GM18873 (cell line): ENCODE results near the gene TTLL12.
"Not testable (repeated sequence)": the region's sequence is repeated elsewhere in the genome, so short reads cannot be mapped to it uniquely, and the experiment has no call there.

Experiments
- ATAC-seq: cut with Tn5 transposase; IDR thresholded peaks from one replicate; pipeline ENCODE4 v1.9.1; 2021; ENCODE audit warnings: mild to moderate bottlenecking, moderate library complexity, moderate number of reproducible peaks; ENCODE audit not compliant: unreplicated experiment, low FRiP score

The TTLL12 gene

GRCh38 chr22:43157874-43158546 is 28.9 kb downstream of the TTLL12 start:
- ATAC-seq: no peak

GRCh38 chr22:43156413-43156812 is 30.5 kb downstream of the TTLL12 start:
- ATAC-seq: no peak

GRCh38 chr22:43155789-43156188 is 31.1 kb downstream of the TTLL12 start:
- no peak for ATAC-seq

- ATAC-seq: no peak
These were observed 31.9 kb downstream of the TTLL12 start for GRCh38 chr22:43154887-43155536.

GRCh38 chr22:43153899-43154298 is 33.0 kb downstream of the TTLL12 start:
- no peak for ATAC-seq

GRCh38 chr22:43152357-43153071 is 34.4 kb downstream of the TTLL12 start:
- no peak for ATAC-seq

GRCh38 chr22:43152003-43152356 is 35.0 kb downstream of the TTLL12 start:
- ATAC-seq: no peak

- no peak for ATAC-seq
These were observed 35.5 kb downstream of the TTLL12 start, which contains the start of gene TSPO for GRCh38 chr22:43151251-43152002. TSPO (plus strand) TSS chr22:43151559; CDS start chr22:43159239, 7,680 bp downstream.

- no peak for ATAC-seq
These were observed 36.2 kb downstream of the TTLL12 start for GRCh38 chr22:43150731-43151206.

GRCh38 chr22:43148581-43148980 is 38.4 kb downstream of the TTLL12 start:
- no peak for ATAC-seq

- ATAC-seq: no peak
These were observed 39.1 kb downstream of the TTLL12 start for GRCh38 chr22:43147821-43148220.

- ATAC-seq: not testable (repeated sequence)
These were observed 40.6 kb downstream of the TTLL12 start for GRCh38 chr22:43146332-43146731.

- ATAC-seq: not testable (repeated sequence)
These were observed 41.6 kb downstream of the TTLL12 start for GRCh38 chr22:43145371-43145770.

- ATAC-seq: no peak
These were observed 42.0 kb downstream of the TTLL12 start for GRCh38 chr22:43144949-43145348.

GRCh38 chr22:43142880-43143562 is 43.9 kb downstream of the TTLL12 start, which contains the start of gene MCAT:
MCAT (minus strand) TSS chr22:43143398; CDS start chr22:43143348, 50 bp downstream.
- ATAC-seq: peak; percentile 61

GRCh38 chr22:43136801-43137200 is 50.1 kb downstream of the TTLL12 start:
- ATAC-seq: no peak

GRCh38 chr22:43136255-43136654 is 50.7 kb downstream of the TTLL12 start:
- no peak for ATAC-seq

GRCh38 chr22:43135565-43135964 is 51.4 kb downstream of the TTLL12 start:
- no peak for ATAC-seq

GRCh38 chr22:43134553-43134952 is 52.4 kb downstream of the TTLL12 start:
- no peak for ATAC-seq

GRCh38 chr22:43133401-43133800 is 53.5 kb downstream of the TTLL12 start:
- ATAC-seq: no peak
